HG03196 (cell line): ENCODE measurements around the gene ZSWIM6.

Experiments
- ATAC-seq: cut with Tn5 transposase; IDR thresholded peaks from one replicate; pipeline ENCODE4 v1.9.1; 2021; ENCODE audit not compliant: unreplicated experiment

ZSWIM6 gene

GRCh38 chr5:61438298-61438970 is 106.4 kb downstream of the ZSWIM6 start:
- no peak for ATAC-seq

- no peak for ATAC-seq
Observed at GRCh38 chr5:61440086-61440485, 108.0 kb downstream of the ZSWIM6 start.

- no peak for ATAC-seq
Observed at GRCh38 chr5:61440596-61440995, 108.5 kb downstream of the ZSWIM6 start.

GRCh38 chr5:61441742-61442141 is 109.7 kb downstream of the ZSWIM6 start:
- ATAC-seq = no peak

GRCh38 chr5:61447780-61448495 is 115.9 kb downstream of the ZSWIM6 start:
- no peak for ATAC-seq

- ATAC-seq = no peak
Observed at GRCh38 chr5:61449804-61450492, 117.9 kb downstream of the ZSWIM6 start.

GRCh38 chr5:61450493-61451279 is 118.6 kb downstream of the ZSWIM6 start:
- ATAC-seq = no peak

GRCh38 chr5:61455179-61456006 is 123.3 kb downstream of the ZSWIM6 start:
- ATAC-seq = no peak

- no peak for ATAC-seq
Observed at GRCh38 chr5:61460471-61460870, 128.4 kb downstream of the ZSWIM6 start.

GRCh38 chr5:61461417-61461816 is 129.4 kb downstream of the ZSWIM6 start:
- ATAC-seq = no peak

- no peak for ATAC-seq
Observed at GRCh38 chr5:61461926-61462325, 129.9 kb downstream of the ZSWIM6 start.

- ATAC-seq = no peak
Observed at GRCh38 chr5:61463596-61463995, 131.5 kb downstream of the ZSWIM6 start.

- no peak for ATAC-seq
Observed at GRCh38 chr5:61464512-61464911, 132.5 kb downstream of the ZSWIM6 start.

- no peak for ATAC-seq
Observed at GRCh38 chr5:61465066-61465465, 133.0 kb downstream of the ZSWIM6 start.

- ATAC-seq = no peak
Observed at GRCh38 chr5:61465496-61465895, 133.4 kb downstream of the ZSWIM6 start.

GRCh38 chr5:61466017-61466416 is 134.0 kb downstream of the ZSWIM6 start:
- no peak for ATAC-seq

GRCh38 chr5:61467766-61468482 is 135.9 kb downstream of the ZSWIM6 start:
- ATAC-seq = no peak

- ATAC-seq = no peak
Observed at GRCh38 chr5:61468483-61468865, 136.4 kb downstream of the ZSWIM6 start.

- ATAC-seq = no peak
Observed at GRCh38 chr5:61471352-61471751, 139.3 kb downstream of the ZSWIM6 start.
